ENCODE measurements around the gene HAS3.

DNA sequence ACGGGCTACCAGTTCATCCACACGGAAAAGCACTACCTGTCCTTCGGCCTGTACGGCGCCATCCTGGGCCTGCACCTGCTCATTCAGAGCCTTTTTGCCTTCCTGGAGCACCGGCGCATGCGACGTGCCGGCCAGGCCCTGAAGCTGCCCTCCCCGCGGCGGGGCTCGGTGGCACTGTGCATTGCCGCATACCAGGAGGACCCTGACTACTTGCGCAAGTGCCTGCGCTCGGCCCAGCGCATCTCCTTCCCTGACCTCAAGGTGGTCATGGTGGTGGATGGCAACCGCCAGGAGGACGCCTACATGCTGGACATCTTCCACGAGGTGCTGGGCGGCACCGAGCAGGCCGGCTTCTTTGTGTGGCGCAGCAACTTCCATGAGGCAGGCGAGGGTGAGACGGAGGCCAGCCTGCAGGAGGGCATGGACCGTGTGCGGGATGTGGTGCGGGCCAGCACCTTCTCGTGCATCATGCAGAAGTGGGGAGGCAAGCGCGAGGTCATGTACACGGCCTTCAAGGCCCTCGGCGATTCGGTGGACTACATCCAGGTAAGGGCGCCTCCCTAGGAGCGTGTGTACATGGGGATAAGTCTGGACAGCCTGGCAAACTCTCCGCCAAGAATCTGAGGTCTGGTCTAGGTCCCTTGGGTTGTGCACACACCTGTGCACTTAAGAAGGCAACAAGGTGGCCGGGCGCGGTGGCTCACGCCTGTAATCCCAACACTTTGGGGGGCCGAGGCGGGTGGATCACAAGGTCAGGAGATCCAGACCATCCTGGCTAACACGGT, 4.2 kb downstream of the HAS3 start:
- TF ChIP-seq, protein P1, sequence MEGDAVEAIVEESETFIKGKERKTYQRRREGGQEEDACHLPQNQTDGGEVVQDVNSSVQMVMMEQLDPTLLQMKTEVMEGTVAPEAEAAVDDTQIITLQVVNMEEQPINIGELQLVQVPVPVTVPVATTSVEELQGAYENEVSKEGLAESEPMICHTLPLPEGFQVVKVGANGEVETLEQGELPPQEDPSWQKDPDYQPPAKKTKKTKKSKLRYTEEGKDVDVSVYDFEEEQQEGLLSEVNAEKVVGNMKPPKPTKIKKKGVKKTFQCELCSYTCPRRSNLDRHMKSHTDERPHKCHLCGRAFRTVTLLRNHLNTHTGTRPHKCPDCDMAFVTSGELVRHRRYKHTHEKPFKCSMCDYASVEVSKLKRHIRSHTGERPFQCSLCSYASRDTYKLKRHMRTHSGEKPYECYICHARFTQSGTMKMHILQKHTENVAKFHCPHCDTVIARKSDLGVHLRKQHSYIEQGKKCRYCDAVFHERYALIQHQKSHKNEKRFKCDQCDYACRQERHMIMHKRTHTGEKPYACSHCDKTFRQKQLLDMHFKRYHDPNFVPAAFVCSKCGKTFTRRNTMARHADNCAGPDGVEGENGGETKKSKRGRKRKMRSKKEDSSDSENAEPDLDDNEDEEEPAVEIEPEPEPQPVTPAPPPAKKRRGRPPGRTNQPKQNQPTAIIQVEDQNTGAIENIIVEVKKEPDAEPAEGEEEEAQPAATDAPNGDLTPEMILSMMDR (IDR thresholded peaks at IDR 0.05), result no peak
- TF ChIP-seq, protein P2, sequence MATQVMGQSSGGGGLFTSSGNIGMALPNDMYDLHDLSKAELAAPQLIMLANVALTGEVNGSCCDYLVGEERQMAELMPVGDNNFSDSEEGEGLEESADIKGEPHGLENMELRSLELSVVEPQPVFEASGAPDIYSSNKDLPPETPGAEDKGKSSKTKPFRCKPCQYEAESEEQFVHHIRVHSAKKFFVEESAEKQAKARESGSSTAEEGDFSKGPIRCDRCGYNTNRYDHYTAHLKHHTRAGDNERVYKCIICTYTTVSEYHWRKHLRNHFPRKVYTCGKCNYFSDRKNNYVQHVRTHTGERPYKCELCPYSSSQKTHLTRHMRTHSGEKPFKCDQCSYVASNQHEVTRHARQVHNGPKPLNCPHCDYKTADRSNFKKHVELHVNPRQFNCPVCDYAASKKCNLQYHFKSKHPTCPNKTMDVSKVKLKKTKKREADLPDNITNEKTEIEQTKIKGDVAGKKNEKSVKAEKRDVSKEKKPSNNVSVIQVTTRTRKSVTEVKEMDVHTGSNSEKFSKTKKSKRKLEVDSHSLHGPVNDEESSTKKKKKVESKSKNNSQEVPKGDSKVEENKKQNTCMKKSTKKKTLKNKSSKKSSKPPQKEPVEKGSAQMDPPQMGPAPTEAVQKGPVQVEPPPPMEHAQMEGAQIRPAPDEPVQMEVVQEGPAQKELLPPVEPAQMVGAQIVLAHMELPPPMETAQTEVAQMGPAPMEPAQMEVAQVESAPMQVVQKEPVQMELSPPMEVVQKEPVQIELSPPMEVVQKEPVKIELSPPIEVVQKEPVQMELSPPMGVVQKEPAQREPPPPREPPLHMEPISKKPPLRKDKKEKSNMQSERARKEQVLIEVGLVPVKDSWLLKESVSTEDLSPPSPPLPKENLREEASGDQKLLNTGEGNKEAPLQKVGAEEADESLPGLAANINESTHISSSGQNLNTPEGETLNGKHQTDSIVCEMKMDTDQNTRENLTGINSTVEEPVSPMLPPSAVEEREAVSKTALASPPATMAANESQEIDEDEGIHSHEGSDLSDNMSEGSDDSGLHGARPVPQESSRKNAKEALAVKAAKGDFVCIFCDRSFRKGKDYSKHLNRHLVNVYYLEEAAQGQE (IDR thresholded peaks at IDR 0.05; ENCODE audit: insufficient read depth in 1 of 2, low read depth in 2 of 2, low read length in 1 of 2), result no peak
